Astrocyte (in vitro differentiated cells and primary cell): ENCODE measurements around the gene PPP1R37. TPM values are rescaled to one million over a fixed set of nuclear protein-coding genes. Genes with fewer than 3 reads are reported as not detected.

Source experiments
- DNase-seq: peaks from one replicate; pipeline ENCODE4 v3.0.0-alpha.2; 2010; ENCODE audit warnings: low read depth
- FAIRE-seq: peaks from 2 replicates; lab custom pipeline; 2011; peaks lifted over from hg19 to GRCh38; lab: Jason Lieb, UNC
- H2AFZ ChIP-seq: 2 replicates; pipeline ENCODE4 v1.6.0; 2012; ENCODE audit warnings: low read depth, low read length, inconsistent platforms
- H3K27ac ChIP-seq: 2 replicates; pipeline ENCODE4 v1.5.1; 2011; ENCODE audit warnings: low read depth, low read length, inconsistent platforms
- H3K27me3 ChIP-seq: 2 replicates; pipeline ENCODE4 v1.6.0; 2011; ENCODE audit warnings: low read length, inconsistent platforms; ENCODE audit not compliant: insufficient read depth
- H3K36me3 ChIP-seq: 2 replicates; pipeline ENCODE4 v1.5.1; 2011; ENCODE audit warnings: low read length, inconsistent platforms; ENCODE audit not compliant: insufficient read depth
- H3K4me1 ChIP-seq: 2 replicates; pipeline ENCODE4 v1.5.1; 2011; ENCODE audit warnings: low read length, inconsistent platforms; ENCODE audit not compliant: insufficient read depth
- H3K4me2 ChIP-seq: 2 replicates; pipeline ENCODE4 v1.6.0; 2012; ENCODE audit warnings: low read length, inconsistent platforms
- H3K4me3 ChIP-seq: 2 replicates; pipeline ENCODE4 v1.5.1; 2011; ENCODE audit warnings: low read depth, mild to moderate bottlenecking, low read length, inconsistent platforms; ENCODE audit not compliant: insufficient read depth
- H3K79me2 ChIP-seq: 2 replicates; pipeline ENCODE4 v1.6.0; 2012; ENCODE audit warnings: mild to moderate bottlenecking, low read length, inconsistent platforms; ENCODE audit not compliant: insufficient read depth
- H3K9ac ChIP-seq: 2 replicates; pipeline ENCODE4 v1.6.0; 2012; ENCODE audit warnings: mild to moderate bottlenecking, low read length, inconsistent platforms
- H3K9me3 ChIP-seq: 2 replicates; pipeline ENCODE4 v1.5.1; 2012; ENCODE audit warnings: low read depth, mild to moderate bottlenecking, low read length, inconsistent platforms; ENCODE audit not compliant: insufficient read depth
- H4K20me1 ChIP-seq: 2 replicates; pipeline ENCODE4 v1.6.0; 2012; ENCODE audit warnings: low read length, inconsistent platforms; ENCODE audit not compliant: insufficient read depth
- H3K27ac Mint-ChIP-seq: one replicate; pipeline ENCODE4 v1.8.0; 2021; ENCODE audit warnings: mild to moderate bottlenecking, mixed read lengths; ENCODE audit not compliant: unreplicated experiment
- H3K27me3 Mint-ChIP-seq: one replicate; pipeline ENCODE4 v1.8.0; 2021; ENCODE audit warnings: low read depth, mixed read lengths; ENCODE audit not compliant: unreplicated experiment
- H3K36me3 Mint-ChIP-seq: one replicate; pipeline ENCODE4 v1.8.0; 2021; ENCODE audit warnings: low read depth, mixed read lengths; ENCODE audit not compliant: unreplicated experiment
- H3K4me1 Mint-ChIP-seq: one replicate; pipeline ENCODE4 v1.8.0; 2021; ENCODE audit warnings: low read depth, mixed read lengths; ENCODE audit not compliant: unreplicated experiment
- H3K4me3 Mint-ChIP-seq: one replicate; pipeline ENCODE4 v1.8.0; 2021; ENCODE audit warnings: mild to moderate bottlenecking, moderate library complexity, mixed read lengths; ENCODE audit not compliant: unreplicated experiment
- H3K9me3 Mint-ChIP-seq: one replicate; pipeline ENCODE4 v1.8.0; 2021; ENCODE audit warnings: mild to moderate bottlenecking, mixed read lengths; ENCODE audit not compliant: unreplicated experiment
- EZH2 ChIP-seq: IDR thresholded peaks from 2 replicates; pipeline ENCODE4 v1.6.1; 2012; ENCODE audit warnings: mild to moderate bottlenecking, low read length, inconsistent platforms; ENCODE audit not compliant: insufficient read depth
- total RNA-seq: library from RNA; stranded (reverse); gene quantifications from 2 replicates; pipeline ENCODE4 v1.2.1, GENCODE V29; 2021
- TF ChIP-seq, protein P1 (sequence below): IDR thresholded peaks from 2 replicates; pipeline ENCODE4 v1.5.1; 2011; ENCODE audit warnings: low read depth, mild to moderate bottlenecking, inconsistent platforms, low read length, moderate library complexity; ENCODE audit not compliant: insufficient read depth

The PPP1R37 gene
- total RNA-seq, 1 donor from 2014 or later, result 29.1 TPM

DNA sequence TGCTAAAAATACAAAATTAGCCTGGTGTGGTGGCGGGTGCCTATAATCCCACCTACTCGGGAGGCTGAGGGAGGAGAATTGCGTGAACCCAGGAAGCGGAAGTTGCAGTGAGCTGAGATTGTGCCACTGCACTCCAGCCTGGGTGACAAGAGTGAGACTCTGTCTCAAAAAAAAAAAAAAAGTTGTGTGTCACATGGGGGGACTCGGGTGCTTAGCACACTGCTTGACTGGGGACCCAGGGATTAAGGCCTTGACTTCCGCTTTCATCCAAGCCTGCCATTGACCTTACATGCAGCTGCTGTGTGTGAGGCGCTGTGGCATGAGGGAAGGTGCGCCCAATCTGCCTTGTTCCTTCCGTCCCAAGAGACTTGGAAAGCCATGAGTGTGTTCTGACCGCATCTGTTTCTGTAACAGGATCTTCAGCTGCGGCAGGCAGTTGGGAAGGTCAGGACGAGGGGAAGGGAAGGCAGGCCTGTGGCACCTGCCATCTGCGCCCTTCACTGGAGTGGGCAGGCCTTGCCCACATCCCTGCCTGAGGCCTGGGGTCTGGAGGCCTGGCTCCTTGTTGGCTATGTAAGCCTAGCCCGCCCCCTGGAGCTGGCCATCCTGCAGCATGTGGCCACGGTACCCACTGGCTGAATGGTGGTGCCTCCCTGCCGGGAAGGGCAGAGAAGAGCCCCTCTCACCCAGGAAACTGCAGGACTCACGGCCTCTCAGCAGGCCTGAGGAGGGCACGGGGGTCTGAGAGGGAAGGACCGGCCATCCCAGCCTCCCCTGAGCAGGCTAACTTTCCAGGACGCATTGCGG is 23.0 kb downstream of the PPP1R37 start:
- H2AFZ ChIP-seq, result no peak overlapping the region
- H3K36me3 ChIP-seq, result no peaks in the 10 kb centered on the region
- no peaks in the 10 kb centered on the region for H3K27me3 ChIP-seq
- H3K79me2 ChIP-seq, result peaks cover 87% of the 10 kb centered on the region
- Mint-ChIP-seq H3K27me3 (no peaks in the 10 kb centered on the region), H3K9me3 (no peaks in the 10 kb centered on the region), H3K4me1 (peaks cover 6% of the 10 kb centered on the region), H3K27ac (peak overlapping the region; percentile 7), H3K36me3 (no peaks in the 10 kb centered on the region), H3K4me3 (no peak overlapping the region)
- H3K9me3 ChIP-seq, result no peaks in the 10 kb centered on the region
- H3K4me1 ChIP-seq, result no peaks in the 10 kb centered on the region
- peaks cover 96% of the 10 kb centered on the region for H4K20me1 ChIP-seq
- H3K27ac ChIP-seq, result no peak overlapping the region
- no peak overlapping the region for H3K9ac ChIP-seq
- TF ChIP-seq, protein P1, sequence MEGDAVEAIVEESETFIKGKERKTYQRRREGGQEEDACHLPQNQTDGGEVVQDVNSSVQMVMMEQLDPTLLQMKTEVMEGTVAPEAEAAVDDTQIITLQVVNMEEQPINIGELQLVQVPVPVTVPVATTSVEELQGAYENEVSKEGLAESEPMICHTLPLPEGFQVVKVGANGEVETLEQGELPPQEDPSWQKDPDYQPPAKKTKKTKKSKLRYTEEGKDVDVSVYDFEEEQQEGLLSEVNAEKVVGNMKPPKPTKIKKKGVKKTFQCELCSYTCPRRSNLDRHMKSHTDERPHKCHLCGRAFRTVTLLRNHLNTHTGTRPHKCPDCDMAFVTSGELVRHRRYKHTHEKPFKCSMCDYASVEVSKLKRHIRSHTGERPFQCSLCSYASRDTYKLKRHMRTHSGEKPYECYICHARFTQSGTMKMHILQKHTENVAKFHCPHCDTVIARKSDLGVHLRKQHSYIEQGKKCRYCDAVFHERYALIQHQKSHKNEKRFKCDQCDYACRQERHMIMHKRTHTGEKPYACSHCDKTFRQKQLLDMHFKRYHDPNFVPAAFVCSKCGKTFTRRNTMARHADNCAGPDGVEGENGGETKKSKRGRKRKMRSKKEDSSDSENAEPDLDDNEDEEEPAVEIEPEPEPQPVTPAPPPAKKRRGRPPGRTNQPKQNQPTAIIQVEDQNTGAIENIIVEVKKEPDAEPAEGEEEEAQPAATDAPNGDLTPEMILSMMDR, result no peak
- no peak for TF ChIP-seq EZH2
- H3K4me3 ChIP-seq, result no peak overlapping the region
- no peak overlapping the region for H3K4me2 ChIP-seq
- FAIRE-seq (no peak), DNase-seq (no peak)

DNA sequence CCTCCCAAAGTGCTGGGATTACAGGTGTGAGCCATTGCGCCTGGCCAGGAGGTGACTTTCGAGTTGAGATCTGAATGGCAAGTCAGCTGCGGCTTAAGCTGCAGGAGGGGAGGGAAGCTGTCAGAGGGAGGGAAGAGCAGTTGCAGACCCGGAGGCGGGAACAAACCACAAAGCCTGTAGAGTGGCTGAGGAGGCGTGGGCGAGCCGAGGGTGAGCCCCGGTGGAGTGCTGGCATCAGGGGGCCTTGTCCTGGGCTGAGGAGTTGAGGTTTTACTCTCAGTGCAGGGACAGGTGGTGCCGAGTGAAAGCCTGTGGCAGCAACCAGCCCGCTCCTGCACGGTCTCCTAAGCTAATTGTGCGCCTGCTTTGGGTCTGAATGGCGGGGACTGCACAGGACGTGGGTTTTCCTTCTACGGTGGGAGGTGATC is 24.2 kb downstream of the PPP1R37 start:
- H3K4me3 Mint-ChIP-seq, result no peak overlapping the region
- no peak overlapping the region for H3K27ac Mint-ChIP-seq
- no peak overlapping the region for H3K9ac ChIP-seq
- H3K4me3 ChIP-seq, result no peak overlapping the region
- H3K27ac ChIP-seq, result no peak overlapping the region
- peaks cover 97% of the 10 kb centered on the region for H4K20me1 ChIP-seq
- H3K36me3 ChIP-seq, result no peaks in the 10 kb centered on the region
- no peak for TF ChIP-seq EZH2
- TF ChIP-seq, protein P1, result no peak
- no peaks in the 10 kb centered on the region for H3K27me3 ChIP-seq
- H3K9me3 ChIP-seq, result no peaks in the 10 kb centered on the region
- H3K4me2 ChIP-seq, result no peak overlapping the region
- no peaks in the 10 kb centered on the region for H3K27me3 Mint-ChIP-seq
- H3K36me3 Mint-ChIP-seq, result no peaks in the 10 kb centered on the region
- no peaks in the 10 kb centered on the region for H3K4me1 ChIP-seq
- no peak for FAIRE-seq
- no peak overlapping the region for H2AFZ ChIP-seq
- no peaks in the 10 kb centered on the region for H3K9me3 Mint-ChIP-seq
- DNase-seq, result peak; percentile 37
- peaks cover 89% of the 10 kb centered on the region for H3K79me2 ChIP-seq
- H3K4me1 Mint-ChIP-seq, result peaks cover 6% of the 10 kb centered on the region

DNA sequence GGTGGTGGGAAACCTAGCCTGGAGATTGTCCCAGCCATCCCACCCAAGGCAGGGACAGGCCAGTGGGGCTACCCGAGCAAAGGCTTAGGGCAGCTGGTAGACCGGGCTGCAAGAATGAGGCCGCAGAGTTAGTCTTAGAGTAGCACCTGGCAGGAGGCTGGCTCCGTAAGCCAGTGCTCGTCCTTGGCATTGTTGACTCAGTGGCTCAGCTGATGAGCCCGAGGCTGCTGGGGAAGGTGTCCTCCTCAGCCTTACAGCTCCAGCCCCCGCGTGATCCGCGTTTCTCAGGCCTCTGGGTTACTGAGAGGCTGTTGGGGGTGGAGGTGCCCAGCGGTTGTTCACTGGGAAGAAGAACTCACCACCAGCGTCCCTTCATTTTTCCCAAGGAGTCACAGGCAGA is 24.7 kb downstream of the PPP1R37 start:
- no peak overlapping the region for H3K9ac ChIP-seq
- H3K27ac ChIP-seq, result no peak overlapping the region
- no peaks in the 10 kb centered on the region for H3K4me1 ChIP-seq
- H3K9me3 ChIP-seq, result no peaks in the 10 kb centered on the region
- no peak overlapping the region for H3K4me2 ChIP-seq
- Mint-ChIP-seq H3K4me1 (peaks cover 6% of the 10 kb centered on the region), H3K4me3 (no peak overlapping the region), H3K27ac (no peak overlapping the region), H3K27me3 (no peaks in the 10 kb centered on the region), H3K9me3 (no peaks in the 10 kb centered on the region), H3K36me3 (peaks cover 2% of the 10 kb centered on the region)
- DNase-seq (no peak), FAIRE-seq (no peak)
- H4K20me1 ChIP-seq, result peaks cover 97% of the 10 kb centered on the region
- H3K79me2 ChIP-seq, result peaks cover 89% of the 10 kb centered on the region
- H3K4me3 ChIP-seq, result no peak overlapping the region
- no peaks in the 10 kb centered on the region for H3K36me3 ChIP-seq
- no peak overlapping the region for H2AFZ ChIP-seq
- TF ChIP-seq, protein P1, result no peak
- TF ChIP-seq EZH2, result no peak
- no peaks in the 10 kb centered on the region for H3K27me3 ChIP-seq
